ENCODE results near the gene MVP. TPM values are rescaled to one million over a fixed set of nuclear protein-coding genes. Genes with fewer than 3 reads are reported as not detected.
"Not testable (repeated sequence)": the region's sequence is repeated elsewhere in the genome, so short reads cannot be mapped to it uniquely, and the experiment has no call there.

Gene MVP
- total RNA-seq, 1 experiment from 2014 or later = 186 TPM

DNA sequence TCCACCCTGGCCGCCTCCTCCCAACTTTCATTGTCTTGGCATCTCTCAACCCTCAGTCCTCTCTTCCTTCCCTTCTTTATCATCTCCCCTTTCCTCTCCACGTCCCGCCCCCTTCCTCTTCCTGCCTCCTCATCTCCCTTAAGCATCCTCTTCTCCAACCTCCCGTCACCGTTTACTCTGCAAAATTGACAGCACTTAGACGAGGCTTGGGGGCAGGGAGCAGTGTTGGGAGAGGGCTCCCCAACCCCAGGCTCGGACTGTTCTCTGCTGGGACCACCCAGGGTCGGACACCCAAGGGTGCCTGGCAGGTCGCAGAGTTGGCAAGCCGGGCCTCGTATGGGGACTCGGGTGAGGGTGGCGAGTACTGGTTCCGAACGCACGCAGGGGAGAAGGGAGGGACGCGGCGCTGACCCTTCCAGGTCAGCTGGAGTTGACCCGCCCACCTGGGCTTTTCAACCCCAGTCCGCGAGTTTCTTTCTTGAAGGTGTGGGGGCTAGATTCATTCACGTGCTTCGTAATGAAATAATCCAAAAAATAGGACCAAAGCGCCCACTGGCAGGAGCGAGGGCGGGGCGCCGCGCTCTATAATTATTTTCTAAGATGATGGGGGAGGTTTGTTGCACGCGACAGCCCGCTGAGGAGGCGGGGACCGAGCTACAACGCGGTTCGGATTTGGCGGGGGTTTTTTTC, 5.1 kb upstream of the MVP start:
- no peak for DNase-seq (ENCODE audit: low read depth)

DNA sequence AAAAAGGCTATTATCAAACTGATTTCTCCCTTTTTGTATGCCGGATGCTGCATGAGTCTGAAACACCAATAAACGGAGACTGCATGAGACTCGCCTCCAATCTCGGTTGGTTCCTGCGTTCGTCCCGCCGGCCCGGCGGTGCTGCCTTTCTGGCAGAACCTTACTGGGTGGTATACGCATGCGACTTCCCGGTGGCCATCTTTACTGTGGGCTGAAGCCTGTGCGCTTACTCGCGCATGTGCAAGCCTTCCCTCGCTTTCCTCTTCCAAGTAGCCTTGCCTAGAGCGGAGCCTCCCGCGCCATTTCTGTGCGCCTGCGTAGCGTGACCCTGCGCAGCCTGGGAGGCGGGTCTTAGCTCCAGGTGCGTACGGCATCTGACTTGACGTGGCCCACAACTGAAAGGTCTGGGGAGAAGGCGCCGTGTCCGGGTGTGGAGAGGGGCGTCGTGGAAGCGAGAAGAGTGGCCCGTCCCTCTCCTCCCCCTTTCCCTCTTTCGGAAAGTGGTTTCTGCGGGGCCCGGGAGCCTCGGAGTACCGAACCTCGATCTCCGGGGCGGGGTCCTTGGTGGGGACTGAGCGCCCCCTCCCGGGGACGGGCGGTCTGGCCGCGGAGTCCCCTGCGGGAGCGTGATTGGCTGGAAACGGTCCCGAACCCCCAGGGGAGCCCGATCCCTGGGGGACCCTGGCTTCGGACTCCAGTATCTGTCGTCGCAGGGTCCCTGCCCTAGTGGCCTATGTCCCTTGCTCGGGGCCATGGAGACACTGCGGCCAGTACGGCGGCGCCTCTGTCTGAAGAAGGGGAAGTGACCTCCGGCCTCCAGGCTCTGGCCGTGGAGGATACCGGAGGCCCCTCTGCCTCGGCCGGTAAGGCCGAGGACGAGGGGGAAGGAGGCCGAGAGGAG, 4.2 kb upstream of the MVP start, which contains the start of gene PAGR1:
Gene PAGR1 (plus strand): TSS at position 360 of the 901 bp plus-strand sequence. CDS start 374 bp downstream, at position 734.
- peak; percentile 98 for DNase-seq (ENCODE audit: low read depth)

DNA sequence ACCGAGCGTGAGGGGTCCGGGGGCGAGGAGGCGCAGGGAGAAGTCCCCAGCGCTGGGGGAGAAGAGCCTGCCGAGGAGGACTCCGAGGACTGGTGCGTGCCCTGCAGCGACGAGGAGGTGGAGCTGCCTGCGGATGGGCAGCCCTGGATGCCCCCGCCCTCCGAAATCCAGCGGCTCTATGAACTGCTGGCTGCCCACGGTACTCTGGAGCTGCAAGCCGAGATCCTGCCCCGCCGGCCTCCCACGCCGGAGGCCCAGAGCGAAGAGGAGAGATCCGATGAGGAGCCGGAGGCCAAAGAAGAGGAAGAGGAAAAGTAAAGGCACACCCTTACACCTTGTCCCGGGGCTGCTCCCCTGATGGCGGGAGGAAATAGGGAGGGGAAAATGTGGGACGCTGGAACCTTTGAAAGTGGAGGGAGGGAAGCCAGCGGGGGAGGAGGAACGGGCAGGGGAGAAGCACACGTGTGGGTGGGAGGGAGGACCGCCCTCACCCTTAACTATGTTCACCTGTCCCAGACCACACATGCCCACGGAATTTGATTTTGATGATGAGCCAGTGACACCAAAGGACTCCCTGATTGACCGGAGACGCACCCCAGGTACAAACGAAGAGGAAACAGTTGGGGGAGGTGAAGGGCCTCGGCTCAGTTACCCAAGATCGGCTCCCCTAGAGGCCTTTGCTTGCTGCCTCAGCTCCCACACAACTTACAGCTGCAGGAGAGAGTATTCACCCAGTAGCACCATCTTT, 3.4 kb upstream of the MVP start:
- DNase-seq (ENCODE audit: low read depth) = peak; percentile 76

DNA sequence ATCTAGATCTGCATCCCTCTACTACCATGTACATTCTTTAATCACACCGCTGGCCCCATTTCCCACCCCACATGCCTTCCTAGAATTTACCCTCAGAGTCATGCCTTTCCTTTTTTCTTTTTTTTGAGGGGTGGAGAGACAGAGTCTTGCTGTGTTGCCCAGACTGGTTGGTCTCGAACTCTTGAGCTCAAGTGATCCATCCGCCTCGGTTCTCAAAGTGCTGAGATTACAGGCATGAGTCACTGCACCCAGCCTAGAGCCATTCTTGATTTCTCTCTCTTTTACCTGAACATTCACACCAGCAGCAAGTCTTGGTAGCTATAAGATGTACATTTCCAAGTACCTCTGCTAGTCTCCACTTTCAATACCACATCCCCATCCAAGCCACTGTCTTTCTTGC, 2.2 kb upstream of the MVP start:
- no peak for DNase-seq (ENCODE audit: low read depth)

DNA sequence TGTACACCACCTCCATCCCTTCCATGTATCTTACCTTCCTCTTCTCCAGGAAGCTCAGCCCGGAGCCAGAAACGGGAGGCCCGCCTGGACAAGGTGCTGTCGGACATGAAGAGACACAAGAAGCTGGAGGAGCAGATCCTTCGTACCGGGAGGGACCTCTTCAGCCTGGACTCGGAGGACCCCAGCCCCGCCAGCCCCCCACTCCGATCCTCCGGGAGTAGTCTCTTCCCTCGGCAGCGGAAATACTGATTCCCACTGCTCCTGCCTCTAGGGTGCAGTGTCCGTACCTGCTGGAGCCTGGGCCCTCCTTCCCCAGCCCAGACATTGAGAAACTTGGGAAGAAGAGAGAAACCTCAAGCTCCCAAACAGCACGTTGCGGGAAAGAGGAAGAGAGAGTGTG, 756 bp upstream of the MVP start:
- no peak for DNase-seq (ENCODE audit: low read depth)

DNA sequence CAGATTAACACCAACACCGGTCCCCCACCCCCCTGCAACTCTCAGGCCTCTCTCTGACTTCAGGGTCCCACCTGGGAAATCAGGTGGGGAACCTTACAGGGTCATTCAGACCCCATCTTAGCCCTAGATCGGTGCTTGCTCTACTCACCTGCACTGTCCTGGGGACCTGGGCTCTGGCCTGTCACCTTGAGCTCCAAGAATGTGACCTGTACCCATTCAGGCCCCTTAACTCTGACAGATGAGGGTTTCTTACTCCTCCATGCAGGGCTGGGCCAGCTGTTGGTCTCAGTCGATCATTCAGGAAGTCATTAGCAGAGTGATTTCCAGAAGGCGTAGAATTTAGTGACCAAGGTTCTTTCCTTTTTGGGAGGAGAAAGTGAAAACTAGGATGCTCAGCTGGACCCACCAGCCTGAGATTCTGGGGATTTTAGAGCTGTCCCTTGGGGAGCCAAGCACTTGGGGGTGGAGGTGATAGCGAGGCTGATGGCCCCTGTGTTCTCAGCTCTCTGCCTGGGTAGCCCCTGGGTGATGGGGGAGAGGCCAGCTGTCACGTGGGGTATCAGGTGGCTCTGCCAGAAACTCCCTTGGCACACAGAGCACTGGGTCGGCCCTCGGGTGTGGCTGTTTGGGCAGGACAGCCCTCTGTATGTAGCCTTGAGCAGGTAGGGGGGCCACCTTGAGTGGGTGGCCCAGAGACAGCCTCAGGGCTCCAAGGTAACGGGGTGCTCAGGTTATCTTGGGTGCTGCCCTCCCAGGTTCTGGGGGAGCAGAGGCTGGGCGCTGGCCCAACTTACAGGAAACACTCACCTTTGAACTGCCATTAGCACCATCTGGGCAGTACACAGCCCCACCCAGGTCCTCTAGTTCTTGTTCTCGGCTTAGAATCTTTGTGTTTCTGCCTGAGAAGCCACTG, 724 bp downstream of the MVP start:
- peak; percentile 66 for DNase-seq (ENCODE audit: low read depth)

DNA sequence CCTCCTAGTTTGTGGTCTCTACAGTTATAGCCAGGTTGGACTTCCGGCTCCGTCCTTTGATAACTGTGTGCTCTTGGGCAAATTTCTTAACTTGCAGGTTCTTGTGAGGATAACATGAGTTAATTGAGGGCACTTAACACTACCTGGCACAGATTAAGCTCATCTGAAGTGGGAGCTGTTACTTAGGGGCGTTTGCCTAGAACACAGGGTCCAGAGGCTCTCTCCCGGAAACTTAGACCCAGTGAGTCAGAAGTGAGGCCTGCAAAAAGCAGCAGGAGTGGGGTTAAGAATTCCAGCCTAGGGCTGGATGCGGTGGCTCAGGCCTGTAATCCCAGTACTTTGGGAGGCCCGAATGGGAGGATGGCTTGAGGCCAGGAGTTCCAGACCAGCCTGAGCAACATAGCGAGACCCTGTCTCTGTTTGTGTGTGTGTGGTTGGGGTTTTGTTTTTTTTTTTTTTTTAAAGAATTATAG, 1.4 kb downstream of the MVP start:
- DNase-seq (ENCODE audit: low read depth) = peak; percentile 93

DNA sequence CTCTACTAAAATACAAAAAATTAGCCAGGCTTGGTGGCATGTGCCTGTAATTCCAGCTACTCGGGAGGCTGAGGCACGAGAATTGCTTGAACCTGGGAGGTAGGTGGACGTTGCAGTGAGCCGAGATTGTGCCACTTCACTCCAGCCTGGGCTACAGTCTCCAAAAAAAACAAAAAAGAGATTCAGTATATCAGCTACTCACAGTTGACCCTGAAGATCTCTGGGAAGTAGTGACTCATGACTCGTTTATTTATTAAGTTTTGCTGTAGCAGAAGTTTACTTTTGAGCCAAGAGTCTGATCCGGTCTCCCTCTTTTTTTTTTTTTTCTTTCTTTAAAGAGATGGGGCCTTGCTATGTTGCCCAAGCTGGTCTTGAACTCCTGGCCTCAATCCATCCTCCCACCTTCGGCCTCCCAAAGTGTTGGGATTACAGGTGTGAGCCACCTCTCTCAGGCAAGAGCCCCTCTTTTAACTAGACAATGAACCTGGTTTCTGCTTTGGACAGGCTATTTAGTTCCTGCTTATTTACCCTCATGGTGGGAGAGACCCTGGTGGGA, 4.4 kb downstream of the MVP start:
- peak; percentile 93 for DNase-seq (ENCODE audit: low read depth)

DNA sequence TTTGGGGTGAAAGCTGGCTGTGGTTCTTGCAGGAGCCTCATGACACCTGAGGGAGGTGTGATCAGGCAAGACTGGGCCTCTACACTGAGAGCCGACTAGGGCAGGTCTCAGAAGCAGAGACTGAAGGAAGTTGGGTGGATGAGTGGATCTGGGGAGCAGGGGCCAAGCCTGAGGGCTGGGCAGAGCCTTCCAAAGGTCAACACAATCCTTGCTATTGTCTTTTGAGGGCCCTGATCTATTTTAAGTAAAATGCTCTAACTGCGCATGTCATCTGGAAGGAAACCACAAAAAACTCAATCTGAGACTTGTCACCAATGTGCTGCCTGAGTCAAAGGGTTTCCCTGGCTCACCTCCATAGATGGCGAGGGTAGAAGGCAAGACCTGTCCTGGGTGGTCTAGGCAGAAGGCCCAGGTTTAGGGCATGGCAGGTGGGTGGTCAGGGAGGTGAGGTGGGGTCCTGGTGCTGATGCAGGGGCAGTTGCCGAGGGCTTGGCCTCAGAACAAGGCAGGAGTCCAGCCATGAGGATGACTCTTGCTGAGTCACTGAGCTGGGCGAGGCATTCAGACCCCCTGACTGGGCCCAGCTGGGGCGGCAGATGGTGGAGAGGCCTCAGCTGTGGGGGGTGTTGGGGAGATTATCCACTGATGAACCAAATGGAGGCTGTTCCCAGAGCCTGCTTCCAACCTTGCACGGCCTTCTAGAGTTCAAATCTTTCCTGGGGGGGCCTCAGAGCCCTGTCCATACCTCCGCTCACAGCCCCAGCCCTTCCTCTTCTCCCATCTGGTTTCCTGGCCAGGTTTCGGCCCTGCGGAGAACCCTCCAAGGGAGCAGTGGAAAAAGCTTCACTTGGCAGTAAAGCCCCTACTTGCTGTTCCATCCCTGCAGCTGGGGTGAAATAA, 5.1 kb downstream of the MVP start:
- peak; percentile 94 for DNase-seq (ENCODE audit: low read depth)

DNA sequence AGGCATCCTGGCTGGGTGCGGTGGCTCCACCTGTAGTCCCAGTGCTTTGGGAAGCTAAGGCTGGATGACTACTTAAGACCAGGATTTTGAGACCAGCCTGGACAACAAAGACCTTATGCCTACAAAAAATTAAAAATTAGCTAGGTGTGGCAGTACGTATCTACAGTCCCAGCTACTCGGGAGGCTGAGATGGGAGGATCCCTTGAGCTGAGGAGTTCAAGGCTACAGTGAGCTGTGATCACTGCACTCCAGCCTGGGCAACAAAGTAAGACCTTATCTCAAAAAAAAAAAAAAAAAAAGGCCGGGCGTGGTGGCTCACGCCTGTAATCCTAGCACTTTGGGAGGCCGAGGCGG, 6.1 kb downstream of the MVP start:
- no peak for DNase-seq (ENCODE audit: low read depth)

DNA sequence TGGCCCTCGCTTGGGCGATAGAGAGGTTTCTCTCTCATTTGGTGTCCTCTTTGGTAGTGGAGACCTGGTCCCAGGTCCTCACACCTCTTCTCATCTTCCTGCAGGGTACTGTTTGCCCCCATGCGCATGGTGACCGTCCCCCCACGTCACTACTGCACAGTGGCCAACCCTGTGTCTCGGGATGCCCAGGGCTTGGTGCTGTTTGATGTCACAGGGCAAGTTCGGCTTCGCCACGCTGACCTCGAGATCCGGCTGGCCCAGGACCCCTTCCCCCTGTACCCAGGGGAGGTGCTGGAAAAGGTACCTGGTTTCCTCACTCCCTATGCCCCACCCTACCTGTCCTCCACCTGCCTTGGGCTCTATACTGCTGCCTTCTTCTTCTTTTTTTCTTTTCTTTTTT, 10.5 kb downstream of the MVP start:
- no peak for DNase-seq (ENCODE audit: low read depth)

DNA sequence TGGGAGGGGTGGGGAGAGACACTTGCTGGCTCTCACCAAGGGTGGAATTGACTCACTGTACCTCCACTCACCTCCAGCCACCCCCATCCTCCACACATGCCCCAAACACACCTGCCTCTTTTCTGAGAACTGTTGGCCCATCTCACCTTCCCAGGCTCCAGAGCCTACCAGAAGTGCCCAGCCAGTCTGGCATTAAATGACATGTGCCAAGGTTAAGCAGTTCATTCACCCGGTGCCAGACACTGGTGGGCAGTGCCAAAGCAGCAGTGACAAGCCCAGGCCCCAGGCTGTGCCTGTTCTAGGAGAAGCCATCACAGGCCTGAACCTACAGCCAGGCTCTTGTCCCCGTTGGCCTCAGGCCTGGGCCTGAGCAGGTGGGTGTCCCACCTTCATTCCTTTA, 11.2 kb downstream of the MVP start:
- DNase-seq (ENCODE audit: low read depth) = no peak

DNA sequence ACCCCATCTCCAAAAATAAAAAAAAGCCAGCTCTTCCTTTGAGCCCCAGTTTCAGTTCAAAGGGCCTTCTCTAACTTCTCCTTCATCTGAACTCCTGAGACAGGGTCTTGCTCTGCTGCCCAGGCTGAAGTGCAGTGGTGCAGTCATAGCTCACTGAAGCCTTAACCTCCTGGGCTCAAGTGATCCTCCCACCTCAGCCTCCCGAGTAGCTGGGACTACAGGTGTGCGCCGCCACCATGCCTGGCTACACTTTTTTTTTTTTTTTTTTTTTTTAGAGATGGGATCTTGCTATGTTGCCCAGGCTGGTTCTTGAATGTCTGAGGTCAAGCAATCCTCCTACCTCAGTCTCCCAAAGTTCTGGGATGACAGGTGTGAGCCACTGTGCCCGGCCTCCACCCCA, 13.0 kb downstream of the MVP start:
- DNase-seq (ENCODE audit: low read depth) = not testable (repeated sequence)

DNA sequence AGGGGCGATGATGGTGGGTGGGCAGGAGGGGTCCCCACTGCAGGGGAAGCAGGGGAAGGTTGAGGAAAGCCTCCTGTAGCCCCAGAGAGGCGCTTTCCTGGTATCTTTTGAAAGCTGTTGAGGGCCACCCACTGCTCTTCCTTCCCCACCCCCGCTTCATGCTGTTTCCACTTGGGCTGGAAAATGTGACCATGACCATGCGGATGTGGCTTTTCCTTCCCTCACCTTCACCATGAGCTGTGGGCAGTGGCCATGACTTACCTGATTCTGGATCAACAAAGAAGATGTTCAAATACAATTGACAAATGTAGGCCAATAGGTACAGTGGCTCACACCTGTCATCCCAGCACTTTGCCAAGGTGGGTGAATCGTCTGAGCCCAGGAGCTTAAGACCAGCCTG, 13.8 kb downstream of the MVP start:
- no peak for DNase-seq (ENCODE audit: low read depth)

DNA sequence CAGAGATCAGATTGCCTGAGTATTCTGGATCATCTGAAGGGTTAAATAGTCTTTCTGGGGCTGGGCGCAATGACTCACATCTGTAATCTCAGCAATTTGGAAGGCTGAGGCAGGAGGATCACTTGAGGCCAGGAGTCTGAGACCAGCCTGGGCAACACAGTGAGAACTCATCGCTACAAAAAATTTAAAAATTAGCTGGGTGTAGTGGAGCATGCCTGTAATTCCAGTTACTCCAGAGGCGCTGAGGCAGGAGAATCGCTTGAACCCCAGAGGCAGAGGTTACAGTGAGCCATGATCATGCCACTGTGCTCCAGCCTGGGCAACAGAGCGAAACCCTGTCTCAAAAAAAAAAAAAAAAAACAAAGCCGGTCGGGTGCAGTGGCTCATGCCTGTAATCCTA, 15.7 kb downstream of the MVP start:
- no peak for DNase-seq (ENCODE audit: low read depth)

DNA sequence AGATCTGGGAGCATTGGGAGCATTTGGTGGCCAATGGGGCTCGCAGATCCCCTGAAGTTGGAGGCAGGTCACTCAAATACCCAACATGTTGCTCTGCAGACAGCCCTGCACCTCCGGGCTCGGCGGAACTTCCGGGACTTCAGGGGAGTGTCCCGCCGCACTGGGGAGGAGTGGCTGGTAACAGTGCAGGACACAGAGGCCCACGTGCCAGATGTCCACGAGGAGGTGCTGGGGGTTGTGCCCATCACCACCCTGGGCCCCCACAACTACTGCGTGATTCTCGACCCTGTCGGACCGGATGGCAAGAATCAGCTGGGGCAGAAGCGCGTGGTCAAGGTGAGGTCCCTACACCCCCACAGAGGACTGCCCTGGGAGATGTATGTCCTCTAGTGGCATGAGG, 16.4 kb downstream of the MVP start:
- DNase-seq (ENCODE audit: low read depth) = no peak

DNA sequence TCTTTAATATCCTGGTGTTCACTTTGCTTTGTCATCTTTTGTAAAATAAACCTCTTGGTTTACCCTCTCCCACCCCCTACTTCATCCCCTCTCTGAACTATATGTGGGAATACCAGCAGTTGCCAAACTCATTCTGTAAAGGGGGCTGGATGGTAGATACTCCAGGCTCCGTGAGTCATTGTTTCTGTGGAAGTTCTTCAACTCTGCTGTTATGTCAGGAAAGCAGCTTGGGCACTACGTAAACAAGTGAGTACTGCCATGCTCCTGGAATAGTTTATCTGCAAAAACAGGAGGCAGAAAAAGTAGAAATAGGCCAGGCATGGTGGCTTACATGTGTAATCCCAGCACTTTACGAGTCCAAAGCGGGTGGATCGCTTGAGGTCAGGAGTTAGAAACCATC, 17.6 kb downstream of the MVP start:
- DNase-seq (ENCODE audit: low read depth) = no peak

DNA sequence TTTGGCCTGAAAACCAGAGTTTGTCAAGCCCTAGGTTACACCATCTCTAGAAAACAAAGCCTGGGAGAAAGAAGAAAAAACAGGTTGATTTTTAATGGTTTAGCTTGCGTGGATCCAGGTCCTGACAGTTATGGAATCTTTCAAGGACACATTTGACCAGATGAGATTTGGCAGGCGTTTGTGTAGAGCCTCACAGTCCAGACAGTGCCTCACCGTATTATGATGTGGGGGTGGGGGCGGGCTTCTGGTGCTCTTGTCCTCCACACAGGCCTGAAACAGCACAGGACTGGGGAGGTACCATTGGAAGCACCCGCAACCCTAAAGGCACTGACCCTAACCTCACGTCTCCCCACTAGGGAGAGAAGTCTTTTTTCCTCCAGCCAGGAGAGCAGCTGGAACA, 19.6 kb downstream of the MVP start:
- DNase-seq (ENCODE audit: low read depth) = no peak

DNA sequence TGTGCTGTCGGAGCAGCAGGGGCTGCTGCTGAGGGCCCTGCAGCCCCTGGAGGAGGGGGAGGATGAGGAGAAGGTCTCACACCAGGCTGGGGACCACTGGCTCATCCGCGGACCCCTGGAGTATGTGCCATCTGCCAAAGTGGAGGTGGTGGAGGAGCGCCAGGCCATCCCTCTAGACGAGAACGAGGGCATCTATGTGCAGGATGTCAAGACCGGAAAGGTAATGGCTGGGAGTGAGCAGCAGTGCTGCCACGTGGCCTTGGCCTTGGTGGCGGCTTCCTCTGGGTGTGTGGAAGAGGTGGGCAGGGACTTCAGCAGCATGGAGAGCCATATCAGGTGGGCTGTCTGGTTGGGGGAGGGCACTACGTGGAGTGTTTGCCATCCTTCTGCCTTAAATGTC, 20.0 kb downstream of the MVP start:
- no peak for DNase-seq (ENCODE audit: low read depth)

DNA sequence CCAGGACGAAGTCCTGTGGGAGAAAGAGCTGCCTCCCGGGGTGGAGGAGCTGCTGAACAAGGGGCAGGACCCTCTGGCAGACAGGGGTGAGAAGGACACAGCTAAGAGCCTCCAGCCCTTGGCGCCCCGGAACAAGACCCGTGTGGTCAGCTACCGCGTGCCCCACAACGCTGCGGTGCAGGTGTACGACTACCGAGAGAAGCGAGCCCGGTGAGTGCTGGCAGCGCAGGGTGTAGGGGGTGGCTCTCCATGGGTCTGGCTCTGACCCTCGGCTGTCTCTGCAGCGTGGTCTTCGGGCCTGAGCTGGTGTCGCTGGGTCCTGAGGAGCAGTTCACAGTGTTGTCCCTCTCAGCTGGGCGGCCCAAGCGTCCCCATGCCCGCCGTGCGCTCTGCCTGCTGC, 21.4 kb downstream of the MVP start:
- DNase-seq (ENCODE audit: low read depth) = no peak

Measured in M059J (cell line).